Measurements from ENCODE around the gene DGKI. TPM values are rescaled to one million over a fixed set of nuclear protein-coding genes. Genes with fewer than 3 reads are reported as not detected.

Gene DGKI
- total and polyA plus RNA-seq, 11 donors, result 0.36 to 4.6 (median 1.0) TPM

DNA sequence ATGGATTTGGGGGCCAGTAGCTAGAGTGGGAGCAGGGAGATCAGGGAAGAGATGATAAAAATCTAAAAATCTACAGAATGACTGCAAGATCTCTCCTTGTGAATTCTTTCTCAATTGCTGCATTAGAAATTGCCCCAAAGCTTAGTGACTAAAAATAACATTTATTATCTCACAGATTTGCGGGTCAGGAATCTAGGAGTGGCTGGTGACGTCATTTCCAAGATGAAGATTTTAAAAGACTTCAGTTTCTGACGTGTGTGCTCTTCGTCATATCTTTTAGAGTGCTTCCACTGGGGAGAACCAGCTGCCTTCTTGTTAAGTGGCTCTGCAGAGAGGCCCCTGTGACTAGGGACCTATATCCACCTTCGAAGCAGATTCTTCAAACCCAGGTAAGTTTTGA is 112.6 kb downstream of the DGKI start:
- no peak for DNase-seq
- no peak for TF ChIP-seq CTCF (IDR thresholded peaks at IDR 0.05)
- no peak for TF ChIP-seq POLR2A (IDR thresholded peaks at IDR 0.05)
- H3K4me1 ChIP-seq, result no peaks in the 10 kb centered on the region
- H3K4me3 ChIP-seq, result no peak overlapping the region
- 33 to 50% (median 44%) methylated on average over 5 of the region's 5 CpGs for WGBS, 4 donors
- no peak for ATAC-seq
- intact Hi-C loops (cut with DNase I), result no loop called here
- H3K27ac ChIP-seq, result no peak overlapping the region
- H3K36me3 ChIP-seq, result no peaks in the 10 kb centered on the region
- H3K9me3 ChIP-seq, result no peaks in the 10 kb centered on the region
- no peaks in the 10 kb centered on the region for H3K27me3 ChIP-seq

- H3K4me1 ChIP-seq, result no peaks in the 10 kb centered on the region
- H3K9me3 ChIP-seq, result no peaks in the 10 kb centered on the region
Measured at GRCh38 chr7:137732168-137732567, 114.6 kb downstream of the DGKI start.

GRCh38 chr7:137731436-137731835 is 115.3 kb downstream of the DGKI start:
- Histone ChIP-seq H3K9me3 (no peaks in the 10 kb centered on the region), H3K27me3 (no peaks in the 10 kb centered on the region), H3K36me3 (no peaks in the 10 kb centered on the region), H3K27ac (no peak overlapping the region), H3K4me1 (no peaks in the 10 kb centered on the region), H3K4me3 (no peak overlapping the region)
- DNase-seq, result no peak
- ATAC-seq, result no peak
- WGBS, 4 donors, result 71 to 93% (median 91%) methylated on average over 5 of the region's 5 CpGs
- intact Hi-C loops (cut with DNase I), result no loop called here
- TF ChIP-seq POLR2A (IDR thresholded peaks at IDR 0.05) (no peak), CTCF (IDR thresholded peaks at IDR 0.05) (no peak)

More at GRCh38 chr7:137732168-137732567, 114.6 kb downstream of the DGKI start:
- 71 to 81% (median 73%) methylated on average over 2 of the region's 2 CpGs for WGBS, 4 donors
- intact Hi-C loops (cut with DNase I), result no loop called here
- DNase-seq (no peak), ATAC-seq (no peak)
- H3K27me3 ChIP-seq, result no peaks in the 10 kb centered on the region
- no peak overlapping the region for H3K4me3 ChIP-seq
- no peak overlapping the region for H3K27ac ChIP-seq
- no peak for TF ChIP-seq CTCF (IDR thresholded peaks at IDR 0.05)
- no peak for TF ChIP-seq POLR2A (IDR thresholded peaks at IDR 0.05)
- no peaks in the 10 kb centered on the region for H3K36me3 ChIP-seq

DNA sequence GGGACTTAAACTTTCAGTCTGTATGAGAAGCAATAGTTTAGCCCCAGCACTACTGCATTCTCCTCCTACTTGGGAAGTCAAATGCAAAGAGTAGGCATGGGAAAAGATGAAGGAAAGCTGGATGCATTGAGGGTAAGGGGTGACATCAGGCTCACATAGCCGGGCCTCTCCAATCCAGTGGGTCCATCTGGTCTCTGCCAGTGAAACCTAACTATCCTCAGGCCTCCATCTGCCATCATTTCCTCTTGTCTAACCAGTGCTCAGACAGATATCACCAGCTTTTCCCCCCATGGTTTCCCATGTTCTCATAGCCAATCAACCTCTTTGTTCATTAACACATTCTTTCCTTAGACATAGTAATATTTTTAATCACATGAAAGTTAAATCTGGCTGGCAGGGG is 118.3 kb downstream of the DGKI start:
- DNase-seq, result no peak
- no peaks in the 10 kb centered on the region for H3K9me3 ChIP-seq
- intact Hi-C loops (cut with DNase I), result no loop called here
- 40 to 91% (median 82%) methylated on average over 1 of the region's 1 CpG for whole genome bisulfite sequencing, 4 donors
- ATAC-seq, result no peak
- H3K27me3 ChIP-seq, result no peaks in the 10 kb centered on the region
- H3K4me3 ChIP-seq, result no peak overlapping the region
- no peaks in the 10 kb centered on the region for H3K36me3 ChIP-seq
- TF ChIP-seq POLR2A (IDR thresholded peaks at IDR 0.05) (no peak), CTCF (IDR thresholded peaks at IDR 0.05) (no peak)
- H3K27ac ChIP-seq, result no peak overlapping the region
- H3K4me1 ChIP-seq, result no peaks in the 10 kb centered on the region
